ENCODE measurements around the gene SLC25A38. TPM values are rescaled to one million over a fixed set of nuclear protein-coding genes. Genes with fewer than 3 reads are reported as not detected.

Gene SLC25A38
- total and polyA plus RNA-seq, 2 donors (not counting 1 experiment from before 2014, with no cell fraction given): 22.0 to 23.3 TPM

- no peak for DNase-seq (ENCODE audit: low read depth in 2 of 2)
- Histone ChIP-seq H3K27me3 (ENCODE audit: control insufficient read depth, insufficient read depth, low read length) (no peaks in the 10 kb centered on the region), H3K9ac (ENCODE audit: insufficient read depth, low read length) (no peak overlapping the region), H3K4me2 (ENCODE audit: extremely low read depth, insufficient read depth, low read length) (no peak overlapping the region), H3K79me2 (ENCODE audit: control insufficient read depth, insufficient read depth, low read length) (no peaks in the 10 kb centered on the region), H3K4me1 (ENCODE audit: control insufficient read depth, extremely low read depth, insufficient read depth, low read length) (no peaks in the 10 kb centered on the region), H3K9me3 (ENCODE audit: control insufficient read depth, insufficient read depth, low read depth, low read length) (no peaks in the 10 kb centered on the region), H3K36me3 (ENCODE audit: control insufficient read depth, insufficient read depth, low read length) (no peaks in the 10 kb centered on the region), H2AFZ (ENCODE audit: low read length) (no peak overlapping the region), H3K4me3 (replicated peaks in 1 of 4; ENCODE audit: control extremely low read depth in 1 of 4, insufficient read depth in 1 of 4, low read depth in 3 of 4, low read length in 4 of 4) (no peak overlapping the region), H4K20me1 (ENCODE audit: control insufficient read depth, extremely low read depth, insufficient read depth, low read length) (no peaks in the 10 kb centered on the region), H3K27ac (ENCODE audit: insufficient read depth, low read length) (no peak overlapping the region)
- no peak for TF ChIP-seq EZH2 (IDR thresholded peaks at IDR 0.05; ENCODE audit: low read length, missing control alignments)
- TF ChIP-seq CTCF (conservative IDR thresholded peaks at IDR 0.05 in 1 of 2, IDR thresholded peaks at IDR 0.05 in 1 of 2; ENCODE audit: low read depth in 1 of 2, low read length in 2 of 2): no peak
Measured at GRCh38 chr3:39343760-39344159, 39.4 kb upstream of the SLC25A38 start.

- Histone ChIP-seq H2AFZ (ENCODE audit: low read length) (no peak overlapping the region), H4K20me1 (ENCODE audit: control insufficient read depth, extremely low read depth, insufficient read depth, low read length) (no peaks in the 10 kb centered on the region), H3K36me3 (ENCODE audit: control insufficient read depth, insufficient read depth, low read length) (no peaks in the 10 kb centered on the region), H3K79me2 (ENCODE audit: control insufficient read depth, insufficient read depth, low read length) (no peaks in the 10 kb centered on the region), H3K9me3 (ENCODE audit: control insufficient read depth, insufficient read depth, low read depth, low read length) (no peaks in the 10 kb centered on the region), H3K4me3 (replicated peaks in 1 of 4; ENCODE audit: control extremely low read depth in 1 of 4, insufficient read depth in 1 of 4, low read depth in 3 of 4, low read length in 4 of 4) (no peak overlapping the region), H3K9ac (ENCODE audit: insufficient read depth, low read length) (no peak overlapping the region), H3K4me2 (ENCODE audit: extremely low read depth, insufficient read depth, low read length) (no peak overlapping the region), H3K27me3 (ENCODE audit: control insufficient read depth, insufficient read depth, low read length) (no peaks in the 10 kb centered on the region), H3K27ac (ENCODE audit: insufficient read depth, low read length) (no peak overlapping the region), H3K4me1 (ENCODE audit: control insufficient read depth, extremely low read depth, insufficient read depth, low read length) (no peaks in the 10 kb centered on the region)
- TF ChIP-seq EZH2 (IDR thresholded peaks at IDR 0.05; ENCODE audit: low read length, missing control alignments) (no peak), CTCF (conservative IDR thresholded peaks at IDR 0.05 in 1 of 2, IDR thresholded peaks at IDR 0.05 in 1 of 2; ENCODE audit: low read depth in 1 of 2, low read length in 2 of 2) (no peak)
- no peak for DNase-seq (ENCODE audit: low read depth in 2 of 2)
Measured at GRCh38 chr3:39344746-39345344, 38.3 kb upstream of the SLC25A38 start.

- Histone ChIP-seq H4K20me1 (ENCODE audit: control insufficient read depth, extremely low read depth, insufficient read depth, low read length) (no peaks in the 10 kb centered on the region), H3K27me3 (ENCODE audit: control insufficient read depth, insufficient read depth, low read length) (no peaks in the 10 kb centered on the region), H3K9me3 (ENCODE audit: control insufficient read depth, insufficient read depth, low read depth, low read length) (no peaks in the 10 kb centered on the region), H3K79me2 (ENCODE audit: control insufficient read depth, insufficient read depth, low read length) (no peaks in the 10 kb centered on the region), H3K27ac (ENCODE audit: insufficient read depth, low read length) (no peak overlapping the region), H3K36me3 (ENCODE audit: control insufficient read depth, insufficient read depth, low read length) (no peaks in the 10 kb centered on the region), H3K9ac (ENCODE audit: insufficient read depth, low read length) (no peak overlapping the region), H3K4me2 (ENCODE audit: extremely low read depth, insufficient read depth, low read length) (no peak overlapping the region), H2AFZ (ENCODE audit: low read length) (no peak overlapping the region), H3K4me1 (ENCODE audit: control insufficient read depth, extremely low read depth, insufficient read depth, low read length) (no peaks in the 10 kb centered on the region), H3K4me3 (replicated peaks in 1 of 4; ENCODE audit: control extremely low read depth in 1 of 4, insufficient read depth in 1 of 4, low read depth in 3 of 4, low read length in 4 of 4) (no peak overlapping the region)
- no peak for TF ChIP-seq CTCF (conservative IDR thresholded peaks at IDR 0.05 in 1 of 2, IDR thresholded peaks at IDR 0.05 in 1 of 2; ENCODE audit: low read depth in 1 of 2, low read length in 2 of 2)
- no peak for TF ChIP-seq EZH2 (IDR thresholded peaks at IDR 0.05; ENCODE audit: low read length, missing control alignments)
- no peak for DNase-seq (ENCODE audit: low read depth in 2 of 2)
Measured at GRCh38 chr3:39346785-39347585, 36.2 kb upstream of the SLC25A38 start.
